GM18499 (cell line): ENCODE results near the gene SPPL2A.

Source experiments
- ATAC-seq: cut with Tn5 transposase; IDR thresholded peaks from one replicate; pipeline ENCODE4 v1.9.1; 2021; ENCODE audit warnings: moderate number of reproducible peaks; ENCODE audit not compliant: insufficient read depth, unreplicated experiment

Gene SPPL2A

GRCh38 chr15:50774450-50774849, 8.9 kb upstream of the SPPL2A start:
- ATAC-seq = no peak

GRCh38 chr15:50773389-50773788, 7.9 kb upstream of the SPPL2A start:
- no peak for ATAC-seq

- no peak for ATAC-seq
These were observed 1.9 kb upstream of the SPPL2A start for GRCh38 chr15:50767332-50767861.

GRCh38 chr15:50764461-50765194, 878 bp downstream of the SPPL2A start:
- ATAC-seq = no peak

- ATAC-seq = no peak
These were observed 6.7 kb downstream of the SPPL2A start for GRCh38 chr15:50758712-50759205.

- ATAC-seq = no peak
These were observed 12.0 kb downstream of the SPPL2A start for GRCh38 chr15:50753463-50753862.

GRCh38 chr15:50751394-50751793, 14.1 kb downstream of the SPPL2A start:
- no peak for ATAC-seq

GRCh38 chr15:50750227-50750705, 15.2 kb downstream of the SPPL2A start:
- no peak for ATAC-seq

GRCh38 chr15:50747523-50747922, 18.0 kb downstream of the SPPL2A start:
- ATAC-seq = no peak

- no peak for ATAC-seq
These were observed 20.9 kb downstream of the SPPL2A start for GRCh38 chr15:50744601-50745000.

- ATAC-seq = no peak
These were observed 24.6 kb downstream of the SPPL2A start for GRCh38 chr15:50740955-50741354.

- ATAC-seq = no peak
These were observed 28.7 kb downstream of the SPPL2A start for GRCh38 chr15:50736823-50737222.

- no peak for ATAC-seq
These were observed 30.4 kb downstream of the SPPL2A start for GRCh38 chr15:50735156-50735555.

- no peak for ATAC-seq
These were observed 39.2 kb downstream of the SPPL2A start for GRCh38 chr15:50726315-50726714.

GRCh38 chr15:50718700-50719125, 46.8 kb downstream of the SPPL2A start:
- no peak for ATAC-seq

- no peak for ATAC-seq
These were observed 53.5 kb downstream of the SPPL2A start for GRCh38 chr15:50712018-50712417.

- no peak for ATAC-seq
These were observed 54.9 kb downstream of the SPPL2A start for GRCh38 chr15:50710585-50710984.

GRCh38 chr15:50707878-50708427, 57.6 kb downstream of the SPPL2A start:
- ATAC-seq = no peak

GRCh38 chr15:50702762-50703334, 62.7 kb downstream of the SPPL2A start:
- no peak for ATAC-seq

GRCh38 chr15:50698101-50698500, 67.4 kb downstream of the SPPL2A start:
- no peak for ATAC-seq

- ATAC-seq = no peak
These were observed 68.3 kb downstream of the SPPL2A start for GRCh38 chr15:50697109-50697797.
